Activated CD4-positive, alpha-beta T cell treated with anti-CD3 and anti-CD28 coated beads, Interleukin-2, Interleukin-4, amounts not matched to agents 100 ng/mL and 50 ng/mL, durations not matched to agents 16 hours and 8 hours (primary cell): ENCODE data around the gene OPCML.

Experiments
- DNase-seq: peaks from one replicate; pipeline ENCODE4 v3.0.0-alpha.2; 2020; ENCODE audit warnings: low spot score

The OPCML gene

DNA sequence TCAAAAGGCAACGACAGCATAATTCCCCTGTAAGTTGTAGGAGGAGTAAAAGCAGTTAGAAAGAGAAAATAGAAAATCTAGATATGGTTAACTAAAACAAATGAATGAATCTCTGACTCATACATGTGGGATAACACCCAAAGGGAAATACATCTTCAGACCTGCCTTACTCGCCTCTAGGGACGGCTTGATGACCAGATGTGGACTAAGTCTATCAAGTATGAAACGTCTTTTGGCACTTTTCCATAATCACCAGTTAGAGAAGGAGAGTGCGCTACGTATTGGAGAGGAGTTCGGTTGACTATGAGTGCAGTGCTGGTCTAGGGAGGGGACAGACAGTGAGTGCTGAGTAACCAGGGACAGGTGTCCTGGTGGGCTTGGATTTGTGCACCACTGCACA is 459.9 kb downstream of the OPCML start:
- DNase-seq = no peak

DNA sequence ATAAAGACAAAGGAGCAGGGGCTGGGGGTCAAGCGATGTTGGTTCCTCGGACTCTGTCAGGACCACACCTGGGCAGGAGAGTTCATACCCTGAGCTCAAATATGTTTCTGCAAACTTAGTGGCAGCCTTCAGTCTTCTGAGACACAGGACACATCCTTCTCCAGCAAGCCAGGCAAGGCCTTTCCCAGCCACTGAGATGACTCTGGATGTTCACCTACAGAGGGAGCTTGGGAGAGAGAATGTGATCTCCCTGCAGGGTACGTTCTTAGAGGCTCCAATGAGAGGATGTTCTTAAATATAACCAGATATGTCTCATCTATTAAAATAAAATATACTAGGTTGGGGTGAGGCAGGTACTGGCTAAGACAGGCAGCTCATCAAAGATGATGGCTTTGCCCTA is 461.5 kb downstream of the OPCML start:
- DNase-seq = no peak

DNA sequence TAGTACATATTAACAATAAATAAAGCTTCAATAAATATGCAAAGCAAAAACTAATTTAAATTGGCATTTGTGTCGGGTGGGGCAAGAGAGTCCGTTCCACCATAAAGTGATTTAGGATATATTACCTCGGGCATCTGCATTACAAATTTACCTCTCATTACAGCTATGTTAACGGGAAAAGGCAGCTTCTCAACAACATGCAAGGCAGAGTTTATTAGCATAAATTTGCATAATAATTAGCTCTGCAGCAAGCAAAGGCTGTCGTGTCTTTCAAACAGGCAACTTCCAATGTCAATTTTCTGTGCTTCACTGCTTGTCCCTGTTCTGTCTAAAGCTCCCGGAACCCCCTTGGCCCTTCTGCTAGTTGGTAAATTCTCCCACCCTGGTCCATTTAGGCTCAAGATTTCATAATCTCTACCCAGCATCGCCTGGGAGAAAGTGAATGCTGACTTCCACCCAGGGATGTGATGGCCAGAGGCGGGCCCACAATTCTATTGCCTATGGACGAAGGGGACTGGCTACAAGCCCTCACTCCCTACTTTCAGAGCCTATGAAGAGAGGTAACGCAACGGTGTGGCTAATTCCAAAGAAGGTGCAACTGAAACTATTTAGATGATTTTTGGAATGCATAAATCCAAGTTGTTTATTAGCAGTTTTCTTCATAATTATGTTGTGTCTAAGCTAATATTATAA is 462.1 kb downstream of the OPCML start:
- no peak for DNase-seq

DNA sequence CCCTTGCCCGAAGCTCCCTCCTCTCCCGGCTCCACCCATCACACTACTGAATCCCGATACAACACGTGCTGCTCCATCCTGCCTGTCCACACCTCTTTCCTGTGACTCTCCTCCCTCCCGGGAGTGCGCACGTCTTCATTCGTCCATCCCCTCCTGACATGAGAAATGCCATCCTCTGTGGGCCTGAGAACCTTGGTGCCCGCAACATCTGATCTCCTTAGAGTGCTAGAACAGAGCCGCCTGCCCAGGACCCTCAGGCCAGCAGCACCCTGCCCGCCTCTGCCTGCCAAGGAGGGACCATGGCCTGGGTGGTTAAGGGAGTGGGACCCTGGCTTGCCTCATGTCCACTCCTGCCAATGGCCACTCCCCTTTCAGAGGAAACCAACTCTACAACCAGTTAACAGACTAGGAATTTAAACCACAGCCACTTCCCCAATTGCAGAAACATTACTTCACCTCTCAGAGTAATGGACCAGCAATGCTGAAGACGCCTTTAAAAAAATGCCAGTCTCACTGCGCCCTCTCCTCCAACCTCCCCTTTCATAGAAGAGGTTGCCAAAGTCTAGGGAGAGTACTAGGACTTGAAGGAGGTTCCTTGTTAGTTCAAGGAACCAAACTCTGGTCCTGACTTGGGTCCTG is 466.3 kb downstream of the OPCML start:
- no peak for DNase-seq

DNA sequence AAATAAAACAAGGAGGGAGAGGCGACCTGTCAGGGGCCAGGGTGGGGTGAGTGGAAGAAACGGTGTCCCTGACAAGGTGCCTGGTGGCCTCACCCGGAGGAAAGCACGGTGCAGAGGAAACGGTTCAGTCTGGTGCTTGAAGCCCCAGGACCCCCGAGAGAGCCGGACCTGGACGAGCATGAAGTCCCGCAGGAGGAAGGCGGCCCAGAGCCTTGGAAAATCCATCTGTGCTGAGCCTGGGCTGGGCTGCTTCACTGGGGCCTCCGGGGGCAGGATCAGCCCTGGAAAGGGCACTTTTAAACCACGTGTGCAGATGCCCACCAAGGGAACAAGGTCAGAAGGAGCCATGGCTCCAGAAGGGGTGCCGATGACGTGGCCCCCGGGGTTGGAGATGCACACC is 467.3 kb downstream of the OPCML start:
- no peak for DNase-seq

DNA sequence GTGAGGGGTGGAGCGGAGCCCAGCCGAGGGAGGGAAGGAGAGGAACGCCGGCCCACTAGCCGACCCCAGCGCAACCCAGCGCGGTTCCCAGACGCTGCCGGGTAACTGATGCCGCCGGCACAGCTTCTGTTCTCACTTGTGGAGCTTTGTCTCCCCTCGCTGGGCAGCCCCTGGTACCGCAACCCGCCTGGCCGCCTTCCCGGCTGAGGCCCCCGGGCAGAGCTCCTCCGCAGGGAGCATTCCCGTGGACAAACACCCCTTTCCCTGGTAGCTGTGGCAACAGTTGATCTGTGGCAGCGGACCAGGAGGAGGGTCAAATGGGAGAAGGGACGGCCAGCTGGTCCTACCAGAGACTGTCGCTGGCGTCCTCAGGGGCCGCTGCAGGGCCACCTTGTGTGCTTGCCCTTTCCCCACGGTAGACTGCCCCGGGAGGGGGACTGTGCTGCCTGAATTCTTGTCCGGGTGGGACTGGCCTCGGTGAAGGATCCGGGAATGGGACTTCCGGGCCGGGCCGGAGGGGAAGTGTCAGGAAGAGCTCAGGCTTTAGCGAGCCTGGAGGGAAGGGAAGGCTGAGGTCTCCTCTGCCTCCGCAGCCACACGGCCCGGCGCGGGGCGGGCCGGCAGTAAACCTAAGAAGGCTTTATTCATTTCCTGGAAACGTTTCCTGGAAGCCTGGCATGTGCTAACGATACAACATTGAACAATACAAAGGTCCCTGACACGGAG is 468.0 kb downstream of the OPCML start:
- DNase-seq = peak; percentile 15

DNA sequence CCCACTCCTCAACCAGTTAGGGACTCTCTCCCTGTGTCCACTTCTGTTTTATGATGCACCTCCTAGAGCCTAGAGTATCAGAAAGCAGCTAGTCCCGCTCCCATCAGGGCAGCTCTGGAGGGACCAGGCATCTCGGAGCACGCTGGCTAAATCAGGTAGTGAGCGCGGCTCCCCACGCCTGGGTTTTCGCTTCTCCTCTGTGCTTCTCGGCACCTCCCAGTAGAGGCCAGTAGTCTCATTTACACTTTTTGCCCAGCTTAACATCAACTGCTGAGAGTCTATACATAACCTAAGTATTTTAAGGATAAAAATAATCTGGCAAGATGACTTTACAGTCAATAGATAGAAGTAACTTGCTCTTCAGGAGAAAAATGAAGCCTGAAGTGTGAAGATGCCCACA is 473.8 kb downstream of the OPCML start:
- no peak for DNase-seq

DNA sequence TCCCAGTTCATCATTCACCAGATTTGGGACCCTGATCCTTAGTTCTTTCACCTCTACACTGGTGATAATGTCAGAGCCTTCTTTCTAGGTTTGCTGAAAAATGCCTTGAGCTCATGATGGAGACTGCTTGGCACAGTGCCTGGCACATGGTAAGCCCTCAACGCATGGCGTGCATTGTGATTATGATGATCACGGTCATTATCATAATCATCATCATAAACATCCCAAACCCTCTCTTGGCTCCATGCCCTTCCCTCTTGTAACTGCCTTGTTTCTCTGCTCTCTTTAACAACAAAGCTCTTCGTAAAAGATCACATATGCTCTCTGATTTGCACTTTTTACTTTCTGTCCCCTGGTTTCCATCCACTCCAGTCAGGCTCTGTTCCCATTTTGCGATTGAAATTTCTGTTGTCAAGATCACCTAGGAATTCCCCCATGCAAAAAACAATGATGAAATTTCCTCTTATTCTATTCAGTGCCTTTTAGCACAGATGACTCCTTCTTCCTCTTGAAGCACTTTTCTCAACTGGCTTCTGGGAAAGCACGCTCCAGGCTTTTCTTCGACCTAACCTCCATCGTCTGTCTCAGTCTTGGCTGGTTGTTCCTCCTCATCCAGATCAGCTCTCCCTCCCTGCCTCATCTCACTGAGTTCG is 479.1 kb downstream of the OPCML start:
- no peak for DNase-seq

DNA sequence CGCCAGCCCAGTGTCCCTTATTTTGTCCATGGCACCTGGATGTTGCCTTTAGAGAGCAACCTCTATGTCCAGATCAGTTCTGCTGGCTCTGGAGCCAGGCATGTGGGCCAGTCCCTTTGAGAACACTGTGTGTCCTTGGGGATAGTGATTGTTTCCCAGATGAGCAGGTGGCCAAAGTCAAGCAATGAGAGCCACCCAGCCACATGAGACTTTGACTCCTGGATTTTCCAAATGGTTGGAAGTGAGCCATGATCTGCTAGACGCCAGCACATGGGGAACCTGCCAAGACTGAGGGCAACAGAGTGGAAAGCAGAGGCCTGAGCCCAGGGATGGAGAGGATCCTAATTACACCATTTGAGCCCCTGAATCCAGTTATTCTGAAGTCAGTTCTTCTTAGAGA is 479.8 kb downstream of the OPCML start:
- no peak for DNase-seq

DNA sequence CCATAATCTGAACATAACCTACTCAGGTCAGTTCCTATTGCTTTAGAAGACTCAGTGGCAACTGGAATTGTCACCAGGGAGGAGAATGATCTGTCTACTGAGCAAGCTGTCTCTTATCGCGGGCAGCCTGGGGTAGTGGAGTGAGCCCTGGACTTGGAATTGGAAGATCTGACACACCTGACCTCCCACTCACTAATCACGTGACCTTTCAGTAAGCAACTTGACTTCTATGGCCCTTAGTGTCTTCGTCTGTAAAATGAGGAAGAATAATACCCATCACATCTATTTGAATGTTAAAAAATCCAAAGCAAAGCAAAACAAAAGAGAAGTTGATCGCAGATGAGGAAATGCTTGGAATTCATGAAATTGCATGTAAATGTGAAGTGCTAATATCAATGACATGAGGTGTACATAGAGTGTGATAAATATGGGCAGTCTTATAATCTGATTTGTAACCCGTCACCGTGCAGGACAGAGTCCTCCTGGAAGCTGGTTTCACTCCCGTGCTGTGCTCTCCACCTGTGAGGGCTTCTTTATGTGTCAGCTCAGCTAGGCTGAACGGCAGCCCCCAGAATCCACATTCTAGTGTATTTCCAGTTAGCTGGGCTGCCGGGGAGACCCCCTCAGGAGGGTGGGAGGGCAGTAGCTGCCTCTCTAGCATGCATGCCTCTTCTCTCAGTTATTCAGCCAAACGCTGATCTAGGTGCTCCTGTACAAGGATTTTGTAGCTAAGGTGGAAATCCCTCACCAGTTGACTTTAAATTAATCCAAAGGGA is 482.9 kb downstream of the OPCML start:
- no peak for DNase-seq

DNA sequence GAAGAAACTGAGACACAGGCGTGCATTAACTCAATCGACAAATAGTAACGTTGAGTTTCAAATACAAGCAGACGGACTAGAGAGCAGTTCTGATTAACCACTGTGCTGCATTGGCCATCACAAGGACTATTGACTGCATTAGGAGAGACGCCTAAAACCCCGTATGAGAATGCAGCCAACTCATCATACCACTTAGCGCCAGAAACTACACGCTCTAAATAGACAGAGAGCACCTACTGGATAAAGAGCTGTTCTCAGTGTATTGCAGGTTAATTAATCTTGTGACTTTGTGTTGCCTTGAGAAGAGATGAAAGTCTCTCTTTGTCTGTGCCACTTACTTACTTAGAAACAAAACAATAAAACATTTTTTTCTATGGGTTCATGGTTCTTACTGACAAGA is 484.0 kb downstream of the OPCML start:
- DNase-seq = no peak

DNA sequence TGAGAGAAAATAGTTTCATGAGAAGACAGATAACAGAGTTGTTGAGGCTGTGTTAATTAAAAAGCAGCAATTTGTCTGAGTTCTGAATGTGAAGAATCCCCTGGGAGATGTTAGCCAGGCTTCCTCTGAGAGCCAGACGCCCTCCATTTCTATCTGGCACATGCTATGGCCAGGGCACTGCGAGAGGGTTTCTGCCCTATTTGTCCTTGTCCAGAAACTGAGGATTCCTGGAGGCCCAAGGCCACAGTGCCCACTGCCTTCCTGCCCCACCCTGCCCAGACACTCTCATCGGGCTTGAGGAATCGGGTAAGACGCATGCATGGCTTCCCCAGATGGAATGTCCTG is 484.6 kb downstream of the OPCML start:
- no peak for DNase-seq

DNA sequence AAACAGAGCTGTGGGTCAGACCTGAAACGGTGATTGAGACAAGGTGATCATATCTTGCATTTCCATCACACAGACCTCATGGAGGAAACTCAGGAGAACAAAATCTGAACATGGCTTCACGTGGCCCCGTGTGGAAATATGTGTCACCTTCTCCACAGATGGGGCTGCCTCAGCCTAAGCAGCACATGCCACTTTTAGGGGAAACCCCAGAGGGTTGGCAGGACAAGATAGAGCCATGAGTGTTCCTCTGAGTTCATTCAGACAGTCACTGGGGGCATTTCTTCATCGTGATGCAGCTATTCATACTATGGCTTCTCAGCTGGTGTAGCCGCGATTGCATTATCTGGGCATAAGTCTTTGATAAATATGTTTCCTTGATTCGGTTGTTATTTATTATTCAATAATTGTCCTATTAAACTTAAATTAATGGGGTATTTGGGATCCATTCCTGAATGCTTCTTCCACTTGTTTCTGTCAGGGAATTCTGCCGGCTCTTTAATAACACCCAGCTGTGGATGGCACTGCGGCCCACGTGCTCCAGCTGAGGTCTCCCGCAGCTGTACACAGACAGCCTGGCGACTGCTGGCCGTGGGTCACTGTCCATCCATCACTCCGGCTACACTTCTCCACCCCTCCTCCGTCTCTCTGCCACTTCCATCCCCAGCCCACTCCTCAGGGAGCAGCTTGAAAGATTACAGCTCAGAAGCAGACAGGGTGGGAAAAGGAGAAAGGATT is 485.1 kb downstream of the OPCML start:
- DNase-seq = no peak

DNA sequence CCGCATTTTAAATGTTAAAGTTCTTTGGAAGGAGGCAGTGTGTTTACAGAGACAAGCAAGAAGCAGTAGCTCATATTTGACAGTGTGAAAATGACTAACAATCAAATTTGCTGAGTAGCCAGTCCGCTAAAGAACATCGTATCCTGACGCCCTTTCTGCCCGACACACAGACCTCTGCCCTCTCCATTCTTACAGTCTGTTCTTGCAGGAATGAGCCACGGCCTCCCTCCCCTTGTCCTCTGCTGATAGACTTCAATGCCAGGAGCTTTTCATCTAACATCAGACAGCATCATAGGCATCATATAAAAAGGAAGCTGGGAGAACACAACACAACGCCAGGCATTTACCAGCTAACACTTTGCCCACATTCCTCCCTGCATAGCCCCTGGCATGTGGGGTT is 486.0 kb downstream of the OPCML start:
- no peak for DNase-seq

DNA sequence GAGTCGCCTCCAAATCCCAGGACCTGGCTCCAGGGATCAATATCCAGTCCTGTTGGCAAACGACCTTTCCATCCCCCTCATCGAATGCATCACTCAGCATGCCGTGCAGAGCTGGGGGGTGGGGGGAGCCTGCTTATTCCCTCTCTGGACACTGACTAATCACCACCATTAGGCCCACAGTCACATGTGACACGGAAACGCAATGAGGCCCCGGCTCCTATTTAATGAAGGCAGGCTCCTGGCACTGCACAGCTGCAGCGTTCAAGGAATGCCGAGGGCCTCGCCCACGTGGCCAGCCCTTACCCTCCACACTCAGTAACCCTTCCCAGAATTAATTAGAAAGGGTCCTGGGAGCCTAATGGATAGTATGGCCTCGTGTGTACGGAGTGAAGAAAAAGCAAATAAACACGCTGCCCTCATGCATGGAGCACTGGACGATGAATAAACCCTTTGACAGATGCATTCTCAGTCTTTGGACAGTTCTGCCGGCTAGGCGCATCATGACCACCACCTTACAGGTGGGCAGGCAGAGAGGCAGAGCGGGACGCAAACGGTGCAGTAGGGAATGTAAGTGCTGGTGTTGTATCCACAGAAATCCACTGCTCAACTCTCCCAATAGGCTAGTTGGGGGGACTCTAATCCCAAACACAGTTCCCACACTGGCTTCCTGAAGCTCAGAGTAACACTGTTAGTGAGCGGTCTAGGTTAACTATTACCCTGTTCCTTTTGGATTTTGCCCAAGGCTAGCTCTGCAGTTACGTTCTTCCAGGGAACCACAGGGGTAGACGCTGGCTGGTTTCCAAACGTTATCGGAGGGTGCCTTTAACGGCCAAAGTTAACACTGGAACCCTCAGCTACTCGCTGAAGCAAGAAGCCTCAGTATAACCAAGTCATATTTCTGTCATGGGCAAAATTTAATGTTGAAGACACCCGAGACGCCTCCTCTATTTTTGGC is 490.1 kb downstream of the OPCML start:
- DNase-seq = no peak

DNA sequence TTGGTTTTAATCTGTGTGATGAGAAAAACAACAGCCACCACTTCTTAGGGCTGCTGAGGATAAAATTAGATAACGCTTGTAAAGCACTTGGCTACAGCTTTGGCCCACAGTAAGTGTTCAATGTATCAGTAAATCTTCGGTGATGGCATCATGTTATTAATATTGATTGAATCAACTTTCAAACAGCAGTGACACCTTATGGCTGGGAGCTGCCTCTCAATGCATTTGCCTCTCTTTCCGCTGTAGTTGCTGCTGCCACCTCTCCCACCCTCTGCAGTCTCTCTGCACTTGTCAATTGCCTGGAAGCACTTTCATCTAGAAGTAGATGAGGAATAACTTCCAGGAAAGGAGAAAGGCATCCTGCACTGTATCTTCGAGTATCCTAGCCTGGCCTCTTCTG is 491.1 kb downstream of the OPCML start:
- DNase-seq = no peak

DNA sequence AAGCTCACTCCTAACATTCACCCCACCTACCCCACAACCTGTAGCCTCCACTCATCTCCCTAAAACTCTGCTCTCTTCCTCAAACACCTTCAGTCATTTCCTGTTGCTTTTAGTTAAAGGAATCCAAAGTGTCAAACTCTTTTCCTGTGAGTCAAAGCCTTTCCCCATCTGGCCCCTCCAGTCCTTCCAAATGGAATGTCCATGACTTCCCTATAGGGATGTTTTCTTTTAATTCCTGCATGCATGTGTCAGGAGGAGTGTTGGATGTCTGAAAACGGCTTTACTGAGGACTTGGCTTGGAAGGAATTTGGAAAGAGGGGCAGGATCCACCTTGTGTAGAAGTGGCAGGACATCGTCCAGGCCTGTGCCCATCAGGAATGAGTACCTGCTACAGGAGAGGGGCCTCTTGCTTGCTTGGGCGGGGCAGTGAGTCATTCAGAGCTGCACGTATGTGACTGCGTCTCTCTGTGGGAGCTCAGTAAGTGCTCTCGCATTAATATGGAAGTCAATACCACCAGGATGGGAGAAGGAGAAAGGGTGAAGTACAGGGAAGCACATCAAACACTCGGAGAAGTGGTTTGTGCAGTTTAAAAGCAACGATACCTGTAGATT is 491.9 kb downstream of the OPCML start:
- DNase-seq = no peak

DNA sequence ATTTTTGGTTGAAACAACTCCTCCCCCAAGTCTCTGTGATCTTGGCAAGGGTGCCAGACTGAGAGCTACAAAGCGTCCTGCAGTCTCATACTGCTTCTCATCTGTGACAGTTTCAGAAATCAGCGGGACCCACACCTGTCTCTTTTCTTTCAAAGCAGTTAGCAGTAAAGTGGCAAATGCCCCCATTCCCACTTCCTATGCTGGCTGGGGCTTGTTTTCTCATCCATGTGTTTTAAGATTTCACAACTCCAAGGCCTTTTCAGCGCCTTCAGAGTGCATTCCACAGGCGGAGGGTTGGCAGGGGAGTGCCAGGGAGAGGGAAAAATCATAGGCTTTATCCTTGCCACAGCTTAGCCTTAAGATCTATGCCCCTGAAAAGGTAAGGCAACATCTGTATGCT is 493.5 kb downstream of the OPCML start:
- no peak for DNase-seq

DNA sequence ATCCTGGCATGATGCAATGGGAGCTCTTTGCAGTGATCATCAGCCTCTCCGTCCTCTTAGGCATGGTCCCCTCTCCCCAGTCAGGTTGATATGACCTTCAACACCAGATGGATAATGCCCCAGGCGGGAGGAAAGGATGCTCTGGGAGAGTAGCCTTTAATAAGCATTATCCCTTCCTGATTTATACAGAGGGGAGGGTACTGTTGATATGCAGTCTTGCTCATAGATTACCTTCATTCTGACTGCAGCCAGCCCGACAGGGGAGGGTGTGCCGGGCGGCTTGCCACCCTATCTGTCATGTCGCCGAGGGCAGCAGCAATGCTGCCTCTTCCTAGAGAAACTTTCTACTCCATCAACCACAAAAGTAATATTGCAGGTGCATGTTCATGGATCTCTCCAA is 497.4 kb downstream of the OPCML start:
- DNase-seq = no peak

DNA sequence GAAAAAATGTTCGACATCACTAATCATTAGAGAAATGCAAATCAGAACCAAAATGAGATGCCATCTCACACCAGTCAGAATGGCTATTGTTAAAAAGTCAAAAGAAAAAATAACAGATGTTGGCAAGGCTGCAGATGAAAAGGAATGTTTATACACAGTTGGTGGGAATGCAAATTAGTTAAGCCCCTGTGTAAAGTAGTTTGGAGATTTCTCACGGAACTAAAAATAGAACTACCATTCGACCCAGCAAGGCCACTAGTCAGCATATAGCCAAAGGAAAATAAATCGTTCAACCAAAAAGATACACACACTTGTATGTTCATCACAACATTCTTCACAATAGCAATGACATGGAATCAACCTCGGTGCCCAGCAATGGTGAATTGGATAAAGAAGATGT is 503.2 kb downstream of the OPCML start:
- no peak for DNase-seq
